ENCODE data around the gene CARD19. TPM values are rescaled to one million over a fixed set of nuclear protein-coding genes. Genes with fewer than 3 reads are reported as not detected.

CARD19 gene
- total RNA-seq, 1 donor from 2014 or later: 15.6 TPM

DNA sequence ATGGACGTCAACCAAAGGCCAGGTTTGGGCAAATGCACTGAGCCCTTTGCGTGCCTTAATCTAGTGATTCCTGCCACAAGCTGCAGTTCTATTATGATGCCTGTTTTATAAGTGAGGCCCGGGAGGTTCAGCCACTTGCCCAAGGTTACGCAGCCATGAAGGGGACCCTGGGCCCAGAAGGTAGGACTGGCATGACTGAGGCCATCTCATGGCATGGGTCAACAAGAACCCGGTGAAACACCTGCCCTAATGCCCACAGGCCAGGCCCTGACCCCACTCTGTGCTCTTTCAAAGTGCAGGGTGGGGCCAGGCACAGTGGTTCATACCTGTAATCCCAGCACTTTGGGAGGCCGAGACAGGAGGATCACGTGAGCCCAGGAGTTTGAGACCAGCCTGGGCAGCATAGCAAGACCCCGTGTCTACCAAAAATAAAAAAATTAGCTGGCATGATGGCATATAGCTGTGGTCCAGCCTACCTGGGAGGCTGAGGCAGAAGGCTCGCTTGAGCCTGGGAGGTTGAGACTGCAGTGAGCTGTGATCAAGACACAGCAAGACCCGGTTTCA, 29.4 kb downstream of the CARD19 start:
- H3K4me1 Mint-ChIP-seq: peaks cover 25% of the 10 kb centered on the region
- no peaks in the 10 kb centered on the region for H3K9me3 Mint-ChIP-seq
- no peak overlapping the region for H3K27ac Mint-ChIP-seq
- H3K36me3 Mint-ChIP-seq (ENCODE audit: low read depth): peaks cover 7% of the 10 kb centered on the region
- peak; percentile 6 for DNase-seq
- TF ChIP-seq, protein P1, sequence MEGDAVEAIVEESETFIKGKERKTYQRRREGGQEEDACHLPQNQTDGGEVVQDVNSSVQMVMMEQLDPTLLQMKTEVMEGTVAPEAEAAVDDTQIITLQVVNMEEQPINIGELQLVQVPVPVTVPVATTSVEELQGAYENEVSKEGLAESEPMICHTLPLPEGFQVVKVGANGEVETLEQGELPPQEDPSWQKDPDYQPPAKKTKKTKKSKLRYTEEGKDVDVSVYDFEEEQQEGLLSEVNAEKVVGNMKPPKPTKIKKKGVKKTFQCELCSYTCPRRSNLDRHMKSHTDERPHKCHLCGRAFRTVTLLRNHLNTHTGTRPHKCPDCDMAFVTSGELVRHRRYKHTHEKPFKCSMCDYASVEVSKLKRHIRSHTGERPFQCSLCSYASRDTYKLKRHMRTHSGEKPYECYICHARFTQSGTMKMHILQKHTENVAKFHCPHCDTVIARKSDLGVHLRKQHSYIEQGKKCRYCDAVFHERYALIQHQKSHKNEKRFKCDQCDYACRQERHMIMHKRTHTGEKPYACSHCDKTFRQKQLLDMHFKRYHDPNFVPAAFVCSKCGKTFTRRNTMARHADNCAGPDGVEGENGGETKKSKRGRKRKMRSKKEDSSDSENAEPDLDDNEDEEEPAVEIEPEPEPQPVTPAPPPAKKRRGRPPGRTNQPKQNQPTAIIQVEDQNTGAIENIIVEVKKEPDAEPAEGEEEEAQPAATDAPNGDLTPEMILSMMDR (IDR thresholded peaks at IDR 0.05): no peak
- ATAC-seq (ENCODE audit: low read depth): no peak
- CTCF ChIA-PET: no interaction called here
- intact Hi-C loops (cut with micrococcal nuclease): no loop called here
- no peaks in the 10 kb centered on the region for H3K27me3 Mint-ChIP-seq
- POLR2A ChIA-PET: no interaction called here
- H3K4me3 Mint-ChIP-seq: no peak overlapping the region

GRCh38 chr9:93126151-93126781, 30.2 kb downstream of the CARD19 start:
- Mint-ChIP-seq H3K4me1 (peaks cover 20% of the 10 kb centered on the region), H3K9me3 (no peaks in the 10 kb centered on the region)

DNA sequence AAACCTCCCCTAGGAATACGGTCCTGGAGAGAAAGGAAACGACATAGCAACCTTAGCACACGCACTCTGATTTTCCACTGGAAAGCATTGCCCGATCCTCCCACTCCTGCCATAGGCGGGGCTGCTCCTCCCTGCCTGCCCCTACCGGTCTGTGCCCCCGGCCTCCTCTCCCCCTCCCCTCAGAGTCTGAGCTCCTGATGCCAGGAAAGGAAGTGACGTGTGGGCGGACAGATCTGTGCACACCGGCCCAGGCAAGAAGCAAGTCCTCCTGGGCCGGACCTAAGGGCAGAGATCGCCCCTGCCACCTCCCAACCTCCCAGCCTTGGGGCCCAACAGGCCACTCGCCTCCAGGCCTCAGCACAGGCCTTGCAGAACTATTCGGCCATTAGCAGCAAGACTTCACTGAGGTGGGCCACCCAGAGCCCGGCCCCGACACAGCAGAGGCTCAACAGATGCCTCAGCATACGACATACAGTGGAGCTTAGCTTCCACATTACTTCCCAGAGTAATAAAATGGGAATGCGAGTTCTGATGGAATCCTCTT, 30.9 kb downstream of the CARD19 start:
- POLR2A ChIA-PET: interaction anchor here (1.0 kb wide), 1 partner anchor 9 kb away, joined by 3 read pairs; no protein-coding TSS in a partner anchor
- H3K36me3 Mint-ChIP-seq (ENCODE audit: low read depth): peaks cover 5% of the 10 kb centered on the region
- no peaks in the 10 kb centered on the region for H3K9me3 Mint-ChIP-seq
- no peaks in the 10 kb centered on the region for H3K27me3 Mint-ChIP-seq
- CTCF ChIA-PET: no interaction called here
- H3K27ac Mint-ChIP-seq: no peak overlapping the region
- ATAC-seq (ENCODE audit: low read depth) (no peak), DNase-seq (peak; percentile 13)
- TF ChIP-seq, protein P1 (IDR thresholded peaks at IDR 0.05): no peak
- peaks cover 18% of the 10 kb centered on the region for H3K4me1 Mint-ChIP-seq
- intact Hi-C loops (cut with micrococcal nuclease): no loop called here
- no peak overlapping the region for H3K4me3 Mint-ChIP-seq

More at GRCh38 chr9:93126151-93126781, 30.2 kb downstream of the CARD19 start:
- ChIA-PET CTCF (no interaction called here), POLR2A (interaction anchor here (1.0 kb wide), 1 partner anchor 9 kb away, joined by 3 read pairs; no protein-coding TSS in a partner anchor)
- H3K27me3 Mint-ChIP-seq: no peaks in the 10 kb centered on the region
- ATAC-seq (ENCODE audit: low read depth): no peak
- no peak overlapping the region for H3K27ac Mint-ChIP-seq
- no peak overlapping the region for H3K4me3 Mint-ChIP-seq
- H3K36me3 Mint-ChIP-seq (ENCODE audit: low read depth): peaks cover 5% of the 10 kb centered on the region
- intact Hi-C loops (cut with micrococcal nuclease): no loop called here
- DNase-seq: peak; percentile 12
- TF ChIP-seq, protein P1 (IDR thresholded peaks at IDR 0.05): no peak

DNA sequence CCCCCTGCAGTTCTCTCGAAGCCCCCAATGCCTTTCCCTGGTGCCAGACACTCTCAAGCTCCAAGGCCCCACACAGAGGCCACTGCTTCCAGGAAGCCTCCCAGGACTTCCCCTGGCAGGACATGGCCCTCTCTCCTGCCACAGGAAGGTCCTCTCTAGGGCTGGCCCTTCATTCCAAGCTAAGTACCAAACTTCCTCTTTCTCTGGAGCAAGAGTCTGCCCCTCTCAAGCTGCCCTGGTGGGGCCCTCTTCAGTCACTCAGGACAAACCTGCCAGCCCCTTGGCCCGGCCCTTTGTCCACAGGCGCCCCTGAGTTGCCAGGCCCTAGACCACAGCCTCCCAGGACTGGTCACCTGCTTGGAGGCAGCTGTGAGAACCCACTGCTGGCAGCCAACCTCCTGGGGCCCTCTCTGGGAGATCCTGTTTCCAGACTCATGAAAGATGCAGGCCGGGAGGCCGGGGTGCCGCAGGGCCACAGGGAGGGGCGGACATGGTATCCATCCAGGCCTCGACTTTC, 31.4 kb downstream of the CARD19 start:
- ATAC-seq (ENCODE audit: low read depth): no peak
- Mint-ChIP-seq H3K36me3 (ENCODE audit: low read depth) (peaks cover 5% of the 10 kb centered on the region), H3K4me1 (peaks cover 21% of the 10 kb centered on the region), H3K27ac (no peak overlapping the region), H3K27me3 (no peaks in the 10 kb centered on the region), H3K9me3 (no peaks in the 10 kb centered on the region), H3K4me3 (no peak overlapping the region)
- DNase-seq: peak; percentile 14
- TF ChIP-seq, protein P1 (IDR thresholded peaks at IDR 0.05): no peak
- POLR2A ChIA-PET: no interaction called here
- CTCF ChIA-PET: no interaction called here
- intact Hi-C loops (cut with micrococcal nuclease): no loop called here

- TF ChIP-seq, protein P1 (IDR thresholded peaks at IDR 0.05): no peak
- no peaks in the 10 kb centered on the region for H3K9me3 Mint-ChIP-seq
- no peak overlapping the region for H3K27ac Mint-ChIP-seq
- no peak overlapping the region for H3K4me3 Mint-ChIP-seq
- no peak for DNase-seq
- ChIA-PET CTCF (no interaction called here), POLR2A (no interaction called here)
- H3K36me3 Mint-ChIP-seq (ENCODE audit: low read depth): peaks cover 5% of the 10 kb centered on the region
- H3K27me3 Mint-ChIP-seq: no peaks in the 10 kb centered on the region
- no peak for ATAC-seq (ENCODE audit: low read depth)
- H3K4me1 Mint-ChIP-seq: peaks cover 28% of the 10 kb centered on the region
- intact Hi-C loops (cut with micrococcal nuclease): no loop called here
Observed at GRCh38 chr9:93128011-93128714, 32.1 kb downstream of the CARD19 start.
